GM18519 (cell line): ENCODE measurements around the gene AIFM3.
"Not testable (repeated sequence)": the region's sequence is repeated elsewhere in the genome, so short reads cannot be mapped to it uniquely, and the experiment has no call there.

Experiments
- ATAC-seq: cut with Tn5 transposase; IDR thresholded peaks from one replicate; pipeline ENCODE4 v1.9.1; 2021; ENCODE audit warnings: mild to moderate bottlenecking, moderate library complexity; ENCODE audit not compliant: unreplicated experiment, low FRiP score

AIFM3 gene, protein sequence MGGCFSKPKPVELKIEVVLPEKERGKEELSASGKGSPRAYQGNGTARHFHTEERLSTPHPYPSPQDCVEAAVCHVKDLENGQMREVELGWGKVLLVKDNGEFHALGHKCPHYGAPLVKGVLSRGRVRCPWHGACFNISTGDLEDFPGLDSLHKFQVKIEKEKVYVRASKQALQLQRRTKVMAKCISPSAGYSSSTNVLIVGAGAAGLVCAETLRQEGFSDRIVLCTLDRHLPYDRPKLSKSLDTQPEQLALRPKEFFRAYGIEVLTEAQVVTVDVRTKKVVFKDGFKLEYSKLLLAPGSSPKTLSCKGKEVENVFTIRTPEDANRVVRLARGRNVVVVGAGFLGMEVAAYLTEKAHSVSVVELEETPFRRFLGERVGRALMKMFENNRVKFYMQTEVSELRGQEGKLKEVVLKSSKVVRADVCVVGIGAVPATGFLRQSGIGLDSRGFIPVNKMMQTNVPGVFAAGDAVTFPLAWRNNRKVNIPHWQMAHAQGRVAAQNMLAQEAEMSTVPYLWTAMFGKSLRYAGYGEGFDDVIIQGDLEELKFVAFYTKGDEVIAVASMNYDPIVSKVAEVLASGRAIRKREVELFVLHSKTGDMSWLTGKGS

DNA sequence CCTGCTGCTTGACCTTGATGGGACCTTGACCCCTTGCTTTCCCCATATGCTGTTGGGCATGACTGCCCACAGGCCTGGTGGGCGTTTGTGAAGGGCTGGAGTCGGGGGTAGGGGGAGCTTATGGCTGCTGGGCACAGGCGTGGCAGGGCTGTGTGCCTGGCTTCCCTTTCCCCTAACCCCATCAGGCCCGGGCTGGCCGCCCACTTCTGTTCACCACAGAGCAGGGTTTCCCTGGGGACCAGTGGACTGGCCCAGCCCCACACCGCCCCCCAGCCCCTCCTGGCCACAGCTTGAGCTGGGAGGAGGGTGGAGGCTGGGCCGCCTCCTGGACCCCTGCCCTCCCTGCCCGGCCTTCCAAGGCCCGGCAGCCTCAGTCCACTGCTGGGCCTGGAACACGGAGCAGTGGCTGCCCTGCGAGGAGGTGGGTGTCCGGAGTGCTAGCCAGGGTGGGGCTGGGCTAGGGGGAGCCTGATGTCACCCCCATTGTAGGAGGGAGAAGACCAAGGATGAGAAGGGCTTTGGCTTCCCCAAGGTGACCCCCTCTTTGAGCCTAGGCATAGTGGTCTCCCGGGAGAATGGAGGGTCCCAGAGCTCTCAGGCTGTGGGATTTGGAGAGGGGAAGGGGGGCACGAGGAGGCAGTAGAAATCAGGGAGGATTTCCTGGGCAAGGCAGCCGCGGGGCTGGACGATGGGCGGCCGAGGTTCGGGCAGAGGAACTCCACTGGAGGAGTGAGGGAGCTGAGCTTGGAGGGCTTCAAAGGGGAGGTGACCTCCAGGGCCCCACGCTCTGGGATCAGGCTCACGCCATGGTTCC is at the start of gene AIFM3:
Gene AIFM3 (plus strand): TSS at position 373 of the 814 bp plus-strand sequence. CDS start 690 bp downstream, outside the sequence.
- no peak for ATAC-seq

DNA sequence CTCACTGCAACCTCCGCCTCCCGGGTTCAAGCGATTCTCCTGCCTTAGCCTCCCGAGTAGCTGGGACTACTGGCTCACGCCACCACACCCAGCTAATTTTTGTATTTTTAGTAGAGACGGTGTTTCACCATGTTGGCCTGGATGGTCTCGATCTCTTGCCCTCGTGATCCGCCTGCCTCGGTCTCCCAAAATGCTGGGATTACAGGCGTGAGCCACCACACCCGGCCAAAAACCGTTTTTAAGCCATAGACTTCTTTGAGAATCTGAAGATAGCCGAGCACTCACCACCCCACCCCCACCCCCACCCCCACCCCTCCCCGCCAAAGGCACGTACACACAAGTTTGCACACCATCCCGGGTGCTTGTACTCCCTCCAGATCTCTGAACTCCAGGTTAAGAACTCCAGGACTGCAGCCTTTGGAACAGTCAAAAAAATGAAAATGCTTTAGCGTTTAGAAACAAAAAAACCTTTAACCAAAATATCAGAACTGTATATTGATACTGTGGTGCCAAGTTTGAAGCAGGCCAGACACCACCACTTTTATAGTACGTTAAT is 48.3 kb upstream of the AIFM3 start:
- no peak for ATAC-seq

DNA sequence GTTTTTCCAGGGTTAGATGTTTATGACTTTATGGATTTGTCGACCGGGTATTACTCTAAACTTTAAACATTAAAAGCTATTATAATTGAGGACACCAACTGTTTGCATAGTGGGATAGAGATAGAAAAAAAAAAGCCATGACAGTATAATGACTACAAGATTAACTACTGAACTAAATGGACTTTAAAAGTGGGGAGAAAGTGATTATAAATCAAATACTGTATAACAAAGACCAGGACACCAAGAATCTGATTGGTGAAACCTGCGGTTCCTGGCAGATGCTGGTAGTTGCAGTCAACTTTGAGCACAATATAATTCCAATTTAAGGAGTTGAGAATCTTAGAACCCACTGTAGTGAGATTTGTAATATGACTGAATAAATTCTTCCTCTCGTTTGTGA is 47.3 kb upstream of the AIFM3 start:
- no peak for ATAC-seq

DNA sequence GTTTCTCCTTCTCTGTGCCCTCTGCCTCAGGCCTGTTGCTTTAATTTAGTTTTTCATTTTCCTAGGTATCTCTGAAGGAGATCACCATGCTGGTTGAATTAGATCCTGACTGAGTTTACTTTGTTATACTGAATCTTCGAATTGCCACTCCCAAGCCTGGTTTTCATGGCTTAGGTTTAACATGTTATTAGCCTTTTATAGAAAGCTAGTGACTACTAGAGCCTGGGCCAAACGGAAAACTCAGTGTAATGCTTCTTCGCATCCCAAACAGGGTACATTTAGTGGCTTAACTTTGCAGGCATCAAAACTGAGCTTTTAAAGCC is 46.2 kb upstream of the AIFM3 start:
- ATAC-seq = no peak

DNA sequence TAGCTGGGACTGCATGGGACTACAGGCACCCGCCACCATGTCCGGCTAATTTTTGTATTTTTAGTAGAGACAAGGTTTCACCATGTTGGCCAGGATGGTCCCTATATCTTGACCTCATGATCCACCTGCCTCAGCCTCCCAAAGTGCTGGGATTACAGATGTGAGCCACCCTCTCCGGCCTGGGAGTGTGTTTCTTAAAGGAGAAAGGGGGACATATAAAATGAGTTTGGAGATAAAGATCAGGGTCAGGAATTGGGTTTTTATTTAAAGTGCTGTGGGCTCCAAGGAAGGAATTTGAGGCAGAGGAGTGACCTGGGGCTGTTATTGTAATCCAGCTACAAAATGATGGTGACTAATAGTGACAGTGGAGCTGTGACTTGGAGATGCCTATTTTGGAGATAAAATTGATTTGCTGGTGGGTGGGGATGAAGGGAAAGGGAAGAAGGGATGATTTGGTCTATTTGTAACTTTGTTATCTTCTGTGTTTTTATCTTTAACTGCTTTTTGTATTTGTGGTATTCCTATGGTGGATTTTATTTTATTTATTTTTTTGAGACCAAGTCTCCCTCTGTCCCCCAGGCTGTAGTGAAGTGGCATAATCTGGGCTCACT is 44.8 kb upstream of the AIFM3 start:
- ATAC-seq = no peak

DNA sequence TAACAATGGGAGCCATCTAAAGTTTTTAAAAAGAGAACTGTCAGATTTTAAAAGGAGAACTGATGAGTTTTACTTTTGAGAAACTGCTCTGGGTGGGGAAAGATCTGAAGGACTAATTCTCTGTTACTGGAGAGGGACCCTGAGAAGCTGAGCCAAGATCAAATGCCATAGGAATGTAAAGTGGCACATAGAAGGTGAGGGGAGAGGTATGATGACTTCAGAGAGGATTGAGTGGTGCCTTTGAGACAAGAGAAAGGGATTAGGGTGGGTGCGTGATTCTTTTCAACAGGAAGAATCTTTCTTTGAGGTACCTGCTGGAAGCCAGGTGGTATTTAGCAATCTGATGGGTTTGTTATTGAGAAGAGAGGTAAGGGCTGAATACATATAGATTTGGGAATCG is 40.8 kb upstream of the AIFM3 start:
- ATAC-seq = no peak

DNA sequence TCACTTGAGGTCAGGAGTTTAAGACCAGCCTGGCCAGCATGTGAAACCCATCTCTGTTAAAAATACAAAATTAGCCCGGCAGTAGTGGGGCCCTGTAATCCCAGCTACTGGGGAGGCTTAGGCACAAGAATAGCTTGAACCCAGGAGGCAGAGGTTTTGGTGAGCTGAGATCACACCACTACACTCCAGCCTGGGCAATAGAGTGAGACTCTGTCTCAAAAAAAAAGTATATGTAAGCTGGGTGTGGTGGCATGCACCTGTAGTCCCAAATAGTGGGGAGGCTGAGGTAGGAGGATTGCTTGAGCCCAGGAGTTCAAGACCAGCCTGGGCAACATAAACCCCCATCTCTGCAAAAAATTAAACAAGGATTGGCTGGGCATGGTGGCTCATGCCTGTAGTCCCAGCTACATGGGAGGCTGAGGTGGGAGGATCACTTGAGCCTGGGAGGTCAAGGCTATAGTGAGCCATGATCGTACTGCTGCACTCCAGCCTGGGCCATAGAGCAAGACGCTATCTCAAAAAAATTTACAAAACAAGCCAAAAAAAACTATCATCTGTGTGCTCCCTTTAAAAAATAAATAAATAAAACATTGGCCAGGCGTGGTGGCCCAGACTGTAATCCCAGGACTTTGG is 39.0 kb upstream of the AIFM3 start:
- no peak for ATAC-seq

DNA sequence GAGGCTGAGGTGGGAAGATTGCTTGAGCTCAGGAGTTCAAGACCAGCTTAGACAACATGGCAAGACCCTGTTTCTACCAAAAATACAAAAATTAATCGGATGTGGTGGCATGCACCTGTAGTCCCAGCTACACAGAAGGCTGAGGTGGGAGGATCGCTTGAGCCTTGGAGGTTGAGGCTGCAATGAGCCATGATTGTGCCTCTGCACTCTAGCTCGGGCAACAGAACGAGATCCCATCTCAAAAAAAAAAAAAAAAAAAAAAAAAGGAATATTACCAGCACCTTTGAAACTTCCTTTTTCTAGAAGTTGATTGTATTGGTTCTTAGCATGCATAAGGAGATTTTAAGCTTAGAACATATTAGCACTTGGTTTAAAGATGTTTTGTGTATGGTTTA is 38.5 kb upstream of the AIFM3 start:
- ATAC-seq = no peak

DNA sequence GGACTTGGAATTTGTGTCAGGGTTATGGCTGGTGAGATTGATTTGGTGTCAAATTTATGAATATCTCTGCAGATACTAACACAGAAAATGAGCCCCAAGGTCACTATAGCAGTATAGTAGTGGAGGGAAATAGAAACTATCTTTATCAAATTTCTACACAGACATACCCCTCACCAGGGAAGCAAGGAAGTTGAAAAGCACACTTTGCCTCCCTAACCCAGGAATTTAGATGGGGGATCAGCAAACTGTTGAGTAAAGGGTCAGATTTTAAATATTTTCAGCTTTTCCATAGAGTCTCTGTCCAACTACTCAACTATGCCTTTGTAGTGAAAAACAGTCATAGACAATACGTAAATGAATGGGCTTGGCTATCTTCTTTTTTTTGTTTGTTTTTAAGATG is 37.1 kb upstream of the AIFM3 start:
- ATAC-seq = no peak

DNA sequence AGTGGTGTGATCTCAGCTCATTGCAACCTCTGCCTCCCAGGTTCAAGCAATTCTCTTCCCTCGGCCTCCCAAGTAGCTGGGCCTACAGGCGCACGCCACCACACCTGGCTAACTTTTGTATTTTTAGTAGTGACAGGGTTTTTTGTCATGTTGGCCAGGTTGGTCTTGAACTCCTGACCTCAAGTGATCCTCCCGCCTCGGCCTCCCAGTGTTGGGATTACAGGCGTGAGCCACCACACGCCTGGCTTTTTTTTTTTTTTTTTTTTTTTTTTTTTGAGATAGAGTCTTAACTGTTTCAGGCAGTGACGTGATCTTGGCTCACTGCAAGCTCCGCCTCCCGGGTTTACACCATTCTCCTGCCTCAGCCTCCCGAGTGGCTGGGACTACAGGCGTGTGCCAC is 36.6 kb upstream of the AIFM3 start:
- not testable (repeated sequence) for ATAC-seq

DNA sequence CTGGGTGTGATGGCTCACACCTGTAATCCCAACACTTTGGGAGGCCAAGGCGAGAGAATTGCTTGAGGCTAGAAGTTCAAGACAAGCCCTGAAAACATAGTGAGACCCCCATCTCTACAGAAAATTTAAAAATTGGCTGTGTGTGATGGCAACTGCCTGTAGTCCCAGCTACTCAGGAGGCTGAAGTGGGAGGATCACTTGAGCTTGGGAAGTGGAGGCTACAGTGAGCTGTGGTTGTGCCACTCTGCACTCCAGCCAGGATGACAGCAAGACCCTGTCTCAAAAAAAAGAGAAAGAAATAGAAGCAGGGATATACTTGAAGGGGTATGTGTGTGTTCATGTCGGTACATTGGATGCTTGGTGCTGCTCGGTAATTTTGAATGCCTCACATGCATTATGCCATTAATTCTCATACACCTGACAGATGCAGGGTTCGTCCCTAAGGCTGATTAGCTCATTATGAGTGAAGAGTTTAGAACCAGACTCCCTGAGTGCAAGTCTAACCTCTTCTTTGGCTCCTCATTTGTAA is 35.9 kb upstream of the AIFM3 start:
- ATAC-seq = no peak

DNA sequence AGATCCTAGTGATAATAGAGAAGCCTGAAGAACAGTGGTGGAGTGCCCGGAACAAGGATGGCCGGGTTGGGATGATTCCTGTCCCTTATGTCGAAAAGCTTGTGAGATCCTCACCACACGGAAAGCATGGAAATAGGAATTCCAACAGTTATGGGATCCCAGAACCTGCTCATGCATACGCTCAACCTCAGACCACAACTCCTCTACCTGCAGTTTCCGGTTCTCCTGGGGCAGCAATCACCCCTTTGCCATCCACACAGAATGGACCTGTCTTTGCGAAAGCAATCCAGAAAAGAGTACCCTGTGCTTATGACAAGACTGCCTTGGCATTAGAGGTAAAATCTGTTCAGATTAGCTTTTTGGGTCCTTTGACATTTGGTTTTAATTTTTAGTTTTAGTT is 33.1 kb upstream of the AIFM3 start:
- no peak for ATAC-seq

DNA sequence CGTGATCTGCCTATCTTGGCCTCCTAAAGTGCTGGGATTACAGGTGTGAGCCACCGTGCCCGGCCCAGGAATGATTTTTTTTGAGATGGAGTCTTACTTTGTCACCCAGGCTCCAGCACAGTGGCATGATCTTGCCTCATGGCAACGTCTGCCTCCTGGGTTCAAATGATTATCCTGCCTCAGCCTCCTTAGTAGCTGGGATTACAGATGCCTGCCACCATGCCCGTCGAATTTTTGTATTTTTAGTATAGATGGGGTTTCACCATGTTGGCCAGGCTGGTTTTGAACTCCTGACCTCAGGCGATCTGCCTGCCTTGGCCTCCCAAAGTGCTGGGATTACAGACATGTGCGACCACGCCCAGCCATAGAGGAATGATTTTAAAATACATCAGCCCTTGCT is 32.0 kb upstream of the AIFM3 start:
- ATAC-seq = not testable (repeated sequence)

DNA sequence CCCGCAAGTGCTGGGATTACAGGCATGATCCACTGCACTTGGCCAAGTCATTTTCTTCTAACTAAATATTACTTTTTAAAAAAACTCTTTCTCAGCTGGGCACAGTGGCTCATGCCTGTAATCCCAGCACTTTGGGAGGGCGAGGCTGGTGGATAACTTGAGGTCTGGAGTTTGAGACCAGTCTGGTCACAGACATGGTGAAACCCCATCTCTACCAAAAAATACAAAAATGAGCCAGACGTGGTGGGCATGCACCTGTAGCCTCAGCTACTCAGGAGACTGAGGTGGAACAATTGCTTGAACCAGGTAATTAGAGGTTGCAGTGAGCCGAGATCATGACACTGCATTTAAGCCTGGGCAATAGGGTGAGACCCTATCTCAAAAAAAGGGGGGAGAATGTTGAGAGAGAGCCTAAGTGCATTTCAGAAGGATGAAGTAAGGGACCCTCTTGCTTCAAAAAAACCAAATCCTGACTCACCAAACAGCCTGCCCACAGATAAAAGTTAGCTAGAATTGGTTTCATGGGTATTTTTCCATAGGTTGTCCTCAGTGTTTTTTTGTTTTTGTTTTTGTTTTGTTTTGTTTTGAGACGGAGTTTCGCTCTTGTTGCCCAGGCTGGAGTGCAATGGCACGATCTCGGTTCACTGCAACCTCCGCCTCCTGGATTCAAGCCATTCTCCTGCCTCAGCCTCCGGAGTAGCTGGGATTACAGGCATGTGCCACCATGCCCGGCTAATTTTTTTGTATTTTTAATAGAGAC is 31.1 kb upstream of the AIFM3 start:
- ATAC-seq = not testable (repeated sequence)

DNA sequence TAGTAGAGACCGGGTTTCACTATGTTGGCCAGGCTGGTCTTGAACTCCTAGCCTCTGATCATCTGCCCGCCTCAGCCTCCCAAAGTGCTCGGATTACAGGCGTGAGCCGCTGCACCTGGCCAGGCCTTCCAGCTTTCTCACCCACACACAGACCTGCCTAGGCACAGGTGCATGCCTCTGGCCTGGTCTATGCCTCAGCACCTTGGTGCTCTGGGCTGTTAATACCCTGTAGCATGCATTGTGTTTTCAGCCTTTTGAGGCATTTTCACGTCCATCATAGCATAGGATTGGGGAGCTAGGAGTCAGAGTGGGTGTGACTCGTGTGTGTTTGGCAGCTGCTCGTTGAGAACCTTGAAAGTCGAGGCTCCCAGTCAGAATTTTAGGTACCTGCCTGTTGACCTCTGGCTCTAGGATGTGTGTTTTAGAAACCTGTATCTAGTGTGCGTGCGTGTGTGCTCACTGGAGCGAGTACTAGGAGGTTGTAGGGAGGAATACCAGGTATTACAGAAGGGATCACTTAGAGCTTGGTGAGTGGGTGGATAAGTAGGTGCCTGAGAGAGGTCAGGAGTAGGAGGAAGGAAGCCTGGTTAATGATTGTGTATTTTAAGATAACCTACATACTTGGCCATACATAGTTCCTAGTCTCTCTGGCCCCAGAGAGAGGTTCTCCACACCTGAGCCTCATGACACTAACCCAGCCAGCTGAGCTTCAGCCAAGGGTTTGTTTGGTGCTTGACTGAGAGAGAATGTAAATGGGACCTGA is 29.8 kb upstream of the AIFM3 start:
- ATAC-seq = no peak

DNA sequence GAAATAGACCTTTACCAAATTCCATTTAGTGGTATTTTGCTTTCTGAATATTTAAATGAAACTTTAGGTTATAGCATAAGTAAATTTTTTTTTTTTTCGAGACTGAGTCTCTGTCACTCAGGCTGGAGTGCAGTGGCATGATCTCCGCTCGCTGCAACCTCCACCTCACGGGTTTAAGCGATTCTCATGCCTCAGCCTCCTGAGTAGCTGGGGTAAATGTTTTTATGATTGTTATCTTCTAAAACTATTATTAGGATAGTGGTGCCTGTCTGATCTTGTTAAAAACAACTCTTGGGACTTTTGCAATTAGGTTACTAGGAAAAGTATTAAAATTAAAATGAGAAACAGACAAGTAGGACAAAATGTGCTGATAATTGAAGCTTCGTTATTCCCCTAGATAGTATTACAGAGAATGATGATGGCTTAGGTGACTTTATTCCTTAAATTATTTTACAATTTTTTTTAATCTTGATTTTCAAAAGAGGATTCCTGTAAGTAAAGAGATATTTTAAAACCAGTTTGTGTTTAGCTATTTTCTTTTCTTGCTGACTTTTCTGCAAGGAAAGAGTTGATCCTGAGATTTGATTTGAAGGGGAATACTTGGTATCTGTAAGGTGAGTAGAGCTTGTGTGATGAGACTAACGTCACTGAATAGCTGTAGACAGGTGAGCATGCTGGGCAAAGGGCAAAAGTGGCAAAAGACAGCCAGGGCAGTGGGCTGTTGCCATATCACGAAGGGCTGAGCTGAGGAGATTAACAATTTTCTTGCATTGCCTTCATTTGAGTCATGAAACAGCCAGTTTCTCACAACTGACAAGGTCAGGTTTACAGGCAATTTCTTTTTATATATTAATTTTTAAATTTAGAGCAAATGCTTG is 29.0 kb upstream of the AIFM3 start:
- no peak for ATAC-seq

DNA sequence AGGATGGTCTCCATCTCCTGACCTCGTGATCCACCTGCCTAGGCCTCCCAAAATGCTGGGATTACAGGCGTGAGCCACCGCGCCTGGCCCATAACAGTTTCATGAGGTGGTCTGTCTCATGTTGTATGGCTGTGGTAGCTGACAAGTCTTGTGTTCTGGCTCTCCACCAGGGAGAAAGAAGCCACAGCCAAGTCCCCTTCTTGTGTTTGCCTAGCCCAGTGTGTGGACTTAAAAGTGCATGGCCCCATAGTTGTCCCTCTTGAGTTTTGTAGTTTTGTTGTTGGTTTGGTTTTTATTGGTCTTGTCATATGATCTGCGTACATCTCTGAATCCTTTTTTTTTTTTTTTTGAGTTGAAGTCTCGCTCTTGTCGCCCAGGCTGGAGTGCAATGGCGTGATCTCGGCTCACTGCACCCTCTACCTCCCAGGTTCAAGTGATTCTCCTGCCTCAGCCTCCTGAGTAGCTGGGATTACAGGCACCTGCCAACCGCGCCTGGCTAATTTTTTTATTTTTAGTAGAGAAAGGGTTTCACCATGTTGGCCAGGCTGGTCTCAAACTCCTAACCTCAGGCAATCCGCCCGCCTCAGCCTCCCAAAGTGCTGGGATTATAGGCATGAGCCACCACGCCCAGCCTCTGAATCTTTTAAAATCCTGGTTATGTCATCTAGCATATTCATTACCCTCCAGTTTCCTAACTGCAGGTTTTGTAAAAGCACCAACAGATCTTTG is 27.4 kb upstream of the AIFM3 start:
- not testable (repeated sequence) for ATAC-seq
